ENCODE data around the gene EID3.

Gene EID3

DNA sequence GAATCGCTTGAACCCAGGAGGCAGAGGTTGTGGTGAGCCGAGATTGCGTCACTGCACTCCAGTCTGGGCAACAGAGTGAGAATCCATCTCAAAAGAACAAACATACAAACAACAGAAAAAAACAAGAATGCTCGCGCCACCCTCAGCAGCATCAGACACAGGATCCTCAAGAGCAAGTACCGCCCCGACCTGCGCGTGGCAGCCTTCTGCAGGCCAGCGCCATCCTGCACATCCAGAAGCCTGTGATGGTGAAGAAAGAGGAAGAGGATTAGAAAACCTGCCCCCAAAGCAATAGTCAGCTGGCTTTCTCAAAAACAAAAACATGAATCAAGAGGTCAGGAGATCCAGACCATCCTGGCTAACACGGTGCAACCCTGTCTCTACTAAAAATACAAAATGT lies 30.0 kb upstream of the EID3 start:
- no peak overlapping the region for H3K4me3 ChIP-seq (ENCODE audit: low read length, poor library complexity, severe bottlenecking)
- no peak for TF ChIP-seq EZH2phosphoT487 (IDR thresholded peaks at IDR 0.05; ENCODE audit: borderline replicate concordance)
- TF ChIP-seq, protein P1, sequence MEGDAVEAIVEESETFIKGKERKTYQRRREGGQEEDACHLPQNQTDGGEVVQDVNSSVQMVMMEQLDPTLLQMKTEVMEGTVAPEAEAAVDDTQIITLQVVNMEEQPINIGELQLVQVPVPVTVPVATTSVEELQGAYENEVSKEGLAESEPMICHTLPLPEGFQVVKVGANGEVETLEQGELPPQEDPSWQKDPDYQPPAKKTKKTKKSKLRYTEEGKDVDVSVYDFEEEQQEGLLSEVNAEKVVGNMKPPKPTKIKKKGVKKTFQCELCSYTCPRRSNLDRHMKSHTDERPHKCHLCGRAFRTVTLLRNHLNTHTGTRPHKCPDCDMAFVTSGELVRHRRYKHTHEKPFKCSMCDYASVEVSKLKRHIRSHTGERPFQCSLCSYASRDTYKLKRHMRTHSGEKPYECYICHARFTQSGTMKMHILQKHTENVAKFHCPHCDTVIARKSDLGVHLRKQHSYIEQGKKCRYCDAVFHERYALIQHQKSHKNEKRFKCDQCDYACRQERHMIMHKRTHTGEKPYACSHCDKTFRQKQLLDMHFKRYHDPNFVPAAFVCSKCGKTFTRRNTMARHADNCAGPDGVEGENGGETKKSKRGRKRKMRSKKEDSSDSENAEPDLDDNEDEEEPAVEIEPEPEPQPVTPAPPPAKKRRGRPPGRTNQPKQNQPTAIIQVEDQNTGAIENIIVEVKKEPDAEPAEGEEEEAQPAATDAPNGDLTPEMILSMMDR (conservative IDR thresholded peaks at IDR 0.05; ENCODE audit: low read length) = no peak
- no peak overlapping the region for H3K4me2 ChIP-seq (ENCODE audit: low read depth, low read length, poor library complexity, severe bottlenecking)
- H3K9me2 ChIP-seq (replicated peaks; ENCODE audit: low read depth, low read length) = no peaks in the 10 kb centered on the region
- no peaks in the 10 kb centered on the region for H3K4me1 ChIP-seq (ENCODE audit: insufficient read depth, low read length, poor library complexity, severe bottlenecking)
- no peak overlapping the region for H2AFZ ChIP-seq (ENCODE audit: low read length)
- H3K27me3 ChIP-seq (ENCODE audit: insufficient read depth, low read length, poor library complexity, severe bottlenecking) = no peaks in the 10 kb centered on the region
- H4K20me1 ChIP-seq (ENCODE audit: insufficient read depth, low read length, poor library complexity, severe bottlenecking) = no peaks in the 10 kb centered on the region
- H3F3A ChIP-seq (ENCODE audit: low read depth) = no peaks in the 10 kb centered on the region
- no peaks in the 10 kb centered on the region for H3K9me3 ChIP-seq (ENCODE audit: insufficient read depth, low read depth, low read length)
- H3K9ac ChIP-seq (ENCODE audit: low read depth, low read length, poor library complexity, severe bottlenecking) = no peak overlapping the region
- H3K36me3 ChIP-seq (ENCODE audit: insufficient read depth, low read length) = no peaks in the 10 kb centered on the region
- H3K79me2 ChIP-seq (ENCODE audit: insufficient read depth, low read length) = no peaks in the 10 kb centered on the region

DNA sequence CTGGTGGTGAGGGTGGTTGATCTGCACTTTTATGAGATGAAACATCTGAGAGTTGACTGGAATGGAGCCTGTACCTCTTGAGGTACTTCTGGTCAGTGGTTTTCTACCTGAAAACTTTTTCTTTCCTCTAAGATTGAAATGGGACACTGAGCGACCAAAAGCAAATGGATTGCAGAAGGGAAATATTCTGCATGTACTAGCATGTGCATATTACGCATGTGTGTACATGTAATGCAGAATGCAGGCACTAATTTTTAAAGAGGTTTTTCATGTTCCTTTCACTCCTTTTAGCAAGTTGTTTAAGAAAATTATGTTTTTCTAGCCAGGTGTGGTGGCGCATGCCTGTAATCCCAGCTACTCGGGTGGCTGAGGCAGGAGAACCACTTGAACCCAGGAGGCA lies 28.7 kb upstream of the EID3 start:
- no peaks in the 10 kb centered on the region for H3K9me2 ChIP-seq (replicated peaks; ENCODE audit: low read depth, low read length)
- H3K9ac ChIP-seq (ENCODE audit: low read depth, low read length, poor library complexity, severe bottlenecking) = no peak overlapping the region
- TF ChIP-seq, protein P1 (conservative IDR thresholded peaks at IDR 0.05; ENCODE audit: low read length) = no peak
- TF ChIP-seq EZH2phosphoT487 (IDR thresholded peaks at IDR 0.05; ENCODE audit: borderline replicate concordance) = no peak
- H3K4me1 ChIP-seq (ENCODE audit: insufficient read depth, low read length, poor library complexity, severe bottlenecking) = no peaks in the 10 kb centered on the region
- no peaks in the 10 kb centered on the region for H3K79me2 ChIP-seq (ENCODE audit: insufficient read depth, low read length)
- no peaks in the 10 kb centered on the region for H3F3A ChIP-seq (ENCODE audit: low read depth)
- no peaks in the 10 kb centered on the region for H4K20me1 ChIP-seq (ENCODE audit: insufficient read depth, low read length, poor library complexity, severe bottlenecking)
- no peak overlapping the region for H3K4me2 ChIP-seq (ENCODE audit: low read depth, low read length, poor library complexity, severe bottlenecking)
- H2AFZ ChIP-seq (ENCODE audit: low read length) = no peak overlapping the region
- no peaks in the 10 kb centered on the region for H3K27me3 ChIP-seq (ENCODE audit: insufficient read depth, low read length, poor library complexity, severe bottlenecking)
- no peaks in the 10 kb centered on the region for H3K36me3 ChIP-seq (ENCODE audit: insufficient read depth, low read length)
- H3K4me3 ChIP-seq (ENCODE audit: low read length, poor library complexity, severe bottlenecking) = no peak overlapping the region
- no peaks in the 10 kb centered on the region for H3K9me3 ChIP-seq (ENCODE audit: insufficient read depth, low read depth, low read length)

DNA sequence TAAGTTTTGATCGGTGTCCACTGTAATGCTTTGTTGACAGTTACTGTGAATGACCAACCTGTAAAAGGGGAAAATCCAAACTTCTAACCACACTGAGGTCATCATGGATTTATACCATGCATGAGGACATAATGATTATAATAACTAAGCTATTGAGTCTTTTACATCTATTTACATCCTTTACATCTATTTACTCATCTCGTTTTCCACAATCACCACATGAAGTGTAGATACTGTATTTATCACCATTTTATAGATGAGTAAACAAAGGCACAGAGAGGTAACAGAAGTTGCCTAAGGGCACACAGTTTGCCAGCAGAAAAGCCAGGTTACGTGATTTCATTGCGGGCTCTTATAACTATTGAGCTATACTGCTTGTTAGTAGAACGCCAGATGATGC lies 27.9 kb upstream of the EID3 start:
- peak overlapping the region; percentile 36 for H3K4me2 ChIP-seq (ENCODE audit: low read depth, low read length, poor library complexity, severe bottlenecking)
- H3K79me2 ChIP-seq (ENCODE audit: insufficient read depth, low read length) = no peaks in the 10 kb centered on the region
- no peaks in the 10 kb centered on the region for H3F3A ChIP-seq (ENCODE audit: low read depth)
- no peaks in the 10 kb centered on the region for H3K9me3 ChIP-seq (ENCODE audit: insufficient read depth, low read depth, low read length)
- no peaks in the 10 kb centered on the region for H3K36me3 ChIP-seq (ENCODE audit: insufficient read depth, low read length)
- H3K9ac ChIP-seq (ENCODE audit: low read depth, low read length, poor library complexity, severe bottlenecking) = no peak overlapping the region
- TF ChIP-seq, protein P1 (conservative IDR thresholded peaks at IDR 0.05; ENCODE audit: low read length) = no peak
- no peak for TF ChIP-seq EZH2phosphoT487 (IDR thresholded peaks at IDR 0.05; ENCODE audit: borderline replicate concordance)
- H2AFZ ChIP-seq (ENCODE audit: low read length) = peak overlapping the region; percentile 61; the same call in 1 of the 2 replicates
- no peaks in the 10 kb centered on the region for H3K9me2 ChIP-seq (replicated peaks; ENCODE audit: low read depth, low read length)
- H3K27me3 ChIP-seq (ENCODE audit: insufficient read depth, low read length, poor library complexity, severe bottlenecking) = no peaks in the 10 kb centered on the region
- H3K4me3 ChIP-seq (ENCODE audit: low read length, poor library complexity, severe bottlenecking) = no peak overlapping the region
- no peaks in the 10 kb centered on the region for H3K4me1 ChIP-seq (ENCODE audit: insufficient read depth, low read length, poor library complexity, severe bottlenecking)
- H4K20me1 ChIP-seq (ENCODE audit: insufficient read depth, low read length, poor library complexity, severe bottlenecking) = no peaks in the 10 kb centered on the region

Measured in Loucy (cell line).